ENCODE data around the gene EFCAB14. TPM values are rescaled to one million over a fixed set of nuclear protein-coding genes. Genes with fewer than 3 reads are reported as not detected.

Gene EFCAB14
- total RNA-seq, 1 donor from 2014 or later: 44.7 TPM

DNA sequence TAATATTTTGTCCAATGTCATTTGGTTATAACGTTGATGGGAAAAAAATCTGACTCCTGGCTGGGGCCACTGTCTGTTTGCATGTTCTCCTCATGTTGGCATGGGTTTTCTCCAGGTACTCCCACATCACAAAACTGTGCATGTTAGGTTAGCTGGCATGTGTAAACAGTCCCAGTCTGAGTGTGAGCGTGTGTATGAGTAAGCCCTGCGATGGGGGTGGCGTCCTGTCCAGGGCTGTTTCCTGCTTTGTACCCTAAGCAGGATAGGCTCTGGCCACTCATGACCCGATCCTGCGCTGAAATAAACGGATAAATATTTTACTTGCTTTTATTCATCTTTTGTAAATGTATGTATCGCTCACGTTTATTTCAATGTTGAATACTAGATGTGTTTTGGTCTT is 13.5 kb downstream of the EFCAB14 start:
- H3K27ac Mint-ChIP-seq: no peak overlapping the region
- TF ChIP-seq EZH2 (IDR thresholded peaks at IDR 0.05): no peak
- no peak for TF ChIP-seq EZH2phosphoT487 (IDR thresholded peaks at IDR 0.05)
- TF ChIP-seq, protein P1, sequence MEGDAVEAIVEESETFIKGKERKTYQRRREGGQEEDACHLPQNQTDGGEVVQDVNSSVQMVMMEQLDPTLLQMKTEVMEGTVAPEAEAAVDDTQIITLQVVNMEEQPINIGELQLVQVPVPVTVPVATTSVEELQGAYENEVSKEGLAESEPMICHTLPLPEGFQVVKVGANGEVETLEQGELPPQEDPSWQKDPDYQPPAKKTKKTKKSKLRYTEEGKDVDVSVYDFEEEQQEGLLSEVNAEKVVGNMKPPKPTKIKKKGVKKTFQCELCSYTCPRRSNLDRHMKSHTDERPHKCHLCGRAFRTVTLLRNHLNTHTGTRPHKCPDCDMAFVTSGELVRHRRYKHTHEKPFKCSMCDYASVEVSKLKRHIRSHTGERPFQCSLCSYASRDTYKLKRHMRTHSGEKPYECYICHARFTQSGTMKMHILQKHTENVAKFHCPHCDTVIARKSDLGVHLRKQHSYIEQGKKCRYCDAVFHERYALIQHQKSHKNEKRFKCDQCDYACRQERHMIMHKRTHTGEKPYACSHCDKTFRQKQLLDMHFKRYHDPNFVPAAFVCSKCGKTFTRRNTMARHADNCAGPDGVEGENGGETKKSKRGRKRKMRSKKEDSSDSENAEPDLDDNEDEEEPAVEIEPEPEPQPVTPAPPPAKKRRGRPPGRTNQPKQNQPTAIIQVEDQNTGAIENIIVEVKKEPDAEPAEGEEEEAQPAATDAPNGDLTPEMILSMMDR (IDR thresholded peaks at IDR 0.05): no peak
- H3K27me3 ChIP-seq: no peaks in the 10 kb centered on the region
- no peak overlapping the region for H3K27ac ChIP-seq
- H3K79me2 ChIP-seq (ENCODE audit: low read depth): no peaks in the 10 kb centered on the region
- no peak overlapping the region for H3K4me2 ChIP-seq
- H4K20me1 ChIP-seq (ENCODE audit: low read depth): peaks cover 8% of the 10 kb centered on the region
- DNase-seq (ENCODE audit: low spot score): no peak
- H3F3A ChIP-seq (ENCODE audit: low read depth): no peaks in the 10 kb centered on the region
- H3K4me1 Mint-ChIP-seq: no peaks in the 10 kb centered on the region
- H2AFZ ChIP-seq (replicated peaks): no peak overlapping the region
- H3K9ac ChIP-seq: no peak overlapping the region
- peaks cover 12% of the 10 kb centered on the region for H3K36me3 Mint-ChIP-seq
- no peaks in the 10 kb centered on the region for H3K4me1 ChIP-seq
- no peaks in the 10 kb centered on the region for H3K27me3 Mint-ChIP-seq (ENCODE audit: insufficient read depth, low read depth)
- H3K9me3 ChIP-seq (ENCODE audit: low read depth): no peaks in the 10 kb centered on the region
- no peaks in the 10 kb centered on the region for H3K9me3 Mint-ChIP-seq
- no peak overlapping the region for H3K4me3 Mint-ChIP-seq
- peaks cover 6% of the 10 kb centered on the region for H3K36me3 ChIP-seq
- no peak overlapping the region for H3K4me3 ChIP-seq

DNA sequence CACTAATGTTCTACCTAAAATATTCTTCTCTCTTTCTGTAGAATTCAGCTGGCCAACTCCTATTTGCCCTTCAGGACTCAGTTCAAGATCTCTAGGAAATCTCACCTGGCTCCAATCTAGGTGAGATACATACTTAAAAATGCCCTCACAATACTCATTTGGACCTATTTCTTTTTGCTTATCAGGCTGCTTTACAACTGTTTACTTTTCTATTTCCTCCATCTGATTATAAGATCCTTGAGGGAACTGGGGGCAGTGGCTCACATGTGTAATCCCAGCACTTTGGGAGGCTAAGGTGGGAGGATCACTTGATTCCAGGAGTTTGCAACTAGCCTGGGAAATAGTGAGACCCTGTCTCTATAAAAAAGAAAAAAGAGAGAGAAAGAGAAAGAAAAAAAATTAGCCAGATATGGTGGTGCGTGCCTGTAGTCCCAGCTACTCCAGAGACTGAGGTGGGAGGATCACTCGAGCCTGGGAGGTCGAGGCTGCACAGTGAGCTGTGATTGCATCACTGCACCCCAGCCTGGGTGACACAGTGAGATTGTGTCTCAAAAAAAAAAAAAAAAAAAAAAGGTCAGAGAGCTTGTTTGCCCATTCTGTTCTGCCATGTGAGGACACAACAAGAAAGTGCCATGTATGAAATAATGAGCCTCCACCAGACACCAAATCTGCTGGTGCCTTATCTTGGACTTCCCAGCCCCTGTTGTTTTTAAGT is 14.8 kb downstream of the EFCAB14 start:
- no peaks in the 10 kb centered on the region for H3F3A ChIP-seq (ENCODE audit: low read depth)
- H3K36me3 Mint-ChIP-seq: peaks cover 9% of the 10 kb centered on the region
- H3K4me2 ChIP-seq: no peak overlapping the region
- H3K9me3 ChIP-seq (ENCODE audit: low read depth): no peaks in the 10 kb centered on the region
- H3K4me1 Mint-ChIP-seq: no peaks in the 10 kb centered on the region
- no peaks in the 10 kb centered on the region for H3K79me2 ChIP-seq (ENCODE audit: low read depth)
- peaks cover 6% of the 10 kb centered on the region for H3K36me3 ChIP-seq
- TF ChIP-seq EZH2phosphoT487 (IDR thresholded peaks at IDR 0.05) (no peak), EZH2 (IDR thresholded peaks at IDR 0.05) (no peak)
- TF ChIP-seq, protein P1 (IDR thresholded peaks at IDR 0.05): no peak
- no peak overlapping the region for H3K4me3 ChIP-seq
- no peak overlapping the region for H3K27ac Mint-ChIP-seq
- H3K27me3 Mint-ChIP-seq (ENCODE audit: insufficient read depth, low read depth): no peaks in the 10 kb centered on the region
- DNase-seq (ENCODE audit: low spot score): no peak
- no peaks in the 10 kb centered on the region for H3K9me3 Mint-ChIP-seq
- H3K27me3 ChIP-seq: no peaks in the 10 kb centered on the region
- no peak overlapping the region for H3K4me3 Mint-ChIP-seq
- H3K27ac ChIP-seq: no peak overlapping the region
- H2AFZ ChIP-seq (replicated peaks): no peak overlapping the region
- H3K4me1 ChIP-seq: no peaks in the 10 kb centered on the region
- H4K20me1 ChIP-seq (ENCODE audit: low read depth): peaks cover 12% of the 10 kb centered on the region
- no peak overlapping the region for H3K9ac ChIP-seq

DNA sequence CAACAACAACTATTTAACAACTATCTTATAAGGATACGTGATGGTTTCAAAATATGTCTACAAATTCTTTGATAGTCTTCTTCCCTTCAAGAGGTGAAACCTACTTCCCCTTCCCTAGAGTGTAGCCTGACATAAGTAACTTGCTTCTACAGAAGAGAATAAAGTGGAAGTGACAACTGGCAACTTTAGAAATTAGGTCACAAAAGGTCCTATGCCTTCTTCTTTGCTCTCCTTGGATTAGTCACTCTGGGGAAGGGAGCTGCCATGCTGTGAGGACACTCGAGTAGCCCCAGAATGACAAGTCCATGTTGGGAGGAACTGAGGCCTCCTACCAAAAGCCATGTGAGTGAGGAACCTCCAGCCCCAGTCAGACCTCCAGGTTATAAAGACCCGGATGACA is 19.2 kb downstream of the EFCAB14 start:
- H3K36me3 ChIP-seq: no peaks in the 10 kb centered on the region
- DNase-seq (ENCODE audit: low spot score): no peak
- no peaks in the 10 kb centered on the region for H3K27me3 Mint-ChIP-seq (ENCODE audit: insufficient read depth, low read depth)
- peaks cover 10% of the 10 kb centered on the region for H4K20me1 ChIP-seq (ENCODE audit: low read depth)
- no peaks in the 10 kb centered on the region for H3K4me1 Mint-ChIP-seq
- H3K36me3 Mint-ChIP-seq: peaks cover 14% of the 10 kb centered on the region
- H3K27me3 ChIP-seq: no peaks in the 10 kb centered on the region
- TF ChIP-seq, protein P1 (IDR thresholded peaks at IDR 0.05): no peak
- TF ChIP-seq EZH2 (IDR thresholded peaks at IDR 0.05) (no peak), EZH2phosphoT487 (IDR thresholded peaks at IDR 0.05) (no peak)
- no peaks in the 10 kb centered on the region for H3F3A ChIP-seq (ENCODE audit: low read depth)
- no peaks in the 10 kb centered on the region for H3K4me1 ChIP-seq
- peak overlapping the region; percentile 2 for H3K9ac ChIP-seq
- H3K4me2 ChIP-seq: no peak overlapping the region
- H3K79me2 ChIP-seq (ENCODE audit: low read depth): no peaks in the 10 kb centered on the region
- H3K27ac Mint-ChIP-seq: no peak overlapping the region
- H3K9me3 Mint-ChIP-seq: no peaks in the 10 kb centered on the region
- H2AFZ ChIP-seq (replicated peaks): no peak overlapping the region
- no peak overlapping the region for H3K27ac ChIP-seq
- H3K4me3 Mint-ChIP-seq: no peak overlapping the region
- H3K4me3 ChIP-seq: no peak overlapping the region
- H3K9me3 ChIP-seq (ENCODE audit: low read depth): no peaks in the 10 kb centered on the region
